Stimulated activated CD8-positive, alpha-beta memory T cell treated with anti-CD3 and anti-CD28 coated beads, Interleukin-4, amount 100 ng/mL, for 4 hours (primary cell): ENCODE results near the gene OR4D2.

Experiments
- DNase-seq, 2 donors: peaks; one replicate each; pipeline ENCODE4 v3.0.0-alpha.2; 2020; ENCODE audit warnings: low read depth in 2 of 2, low spot score in 1 of 2

OR4D2 gene

DNA sequence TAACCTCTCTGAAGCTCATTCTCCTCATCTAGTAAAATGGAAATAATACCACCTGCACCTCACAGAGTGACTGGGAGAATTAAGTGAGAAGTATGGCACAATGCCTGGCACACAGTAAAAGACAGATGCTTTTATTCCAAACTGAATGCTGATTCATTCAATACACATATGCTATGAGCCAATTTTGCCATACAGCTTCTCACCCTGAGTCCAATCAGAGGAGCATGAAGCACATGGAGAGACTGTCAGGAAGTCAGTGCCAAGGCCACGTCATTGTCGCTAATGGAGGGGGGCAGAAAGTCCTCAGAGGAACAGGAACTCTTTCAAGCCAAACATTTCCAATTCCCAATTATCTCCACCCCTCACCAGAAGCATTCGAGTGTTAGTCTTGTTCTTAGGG is 40.7 kb downstream of the OR4D2 start:
- no peak for DNase-seq

DNA sequence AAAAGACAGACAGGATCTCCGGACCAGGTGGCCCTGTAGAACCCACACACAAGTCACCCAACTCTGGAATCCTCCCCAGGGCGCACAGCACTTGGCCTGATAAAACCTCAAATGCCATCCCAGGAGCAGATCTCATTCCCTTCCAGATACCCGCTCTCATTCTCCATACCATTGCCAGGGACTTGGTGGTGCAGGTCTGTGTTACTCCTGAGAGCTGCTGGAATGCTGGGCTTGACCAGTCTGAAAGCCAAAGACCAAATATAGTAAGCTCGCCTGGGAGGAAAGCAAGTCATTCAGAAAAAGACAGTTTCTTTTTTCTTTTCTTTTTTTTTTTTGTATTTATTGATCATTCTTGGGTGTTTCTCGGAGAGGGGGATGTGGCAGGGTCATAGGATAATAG is 41.6 kb downstream of the OR4D2 start:
- DNase-seq, result no peak

DNA sequence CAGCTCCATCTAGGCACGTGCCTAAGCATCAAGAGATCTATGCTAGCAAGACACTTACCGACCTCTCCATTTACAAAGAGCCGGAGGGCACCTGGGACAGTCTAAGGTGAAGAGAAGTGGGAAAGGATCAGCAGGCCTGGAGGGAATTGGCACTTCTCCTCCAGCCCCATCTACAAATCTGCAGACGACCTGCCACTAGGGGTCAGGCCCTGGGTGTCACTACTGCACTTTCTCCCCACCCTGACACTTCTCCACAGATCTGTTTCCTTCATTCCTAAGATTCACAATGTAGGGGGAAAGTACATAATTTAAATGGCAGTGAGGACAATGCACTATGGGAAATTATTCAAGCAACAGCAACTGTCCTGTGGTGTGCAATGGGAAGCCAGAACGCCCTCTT is 44.1 kb downstream of the OR4D2 start:
- no peak for DNase-seq

DNA sequence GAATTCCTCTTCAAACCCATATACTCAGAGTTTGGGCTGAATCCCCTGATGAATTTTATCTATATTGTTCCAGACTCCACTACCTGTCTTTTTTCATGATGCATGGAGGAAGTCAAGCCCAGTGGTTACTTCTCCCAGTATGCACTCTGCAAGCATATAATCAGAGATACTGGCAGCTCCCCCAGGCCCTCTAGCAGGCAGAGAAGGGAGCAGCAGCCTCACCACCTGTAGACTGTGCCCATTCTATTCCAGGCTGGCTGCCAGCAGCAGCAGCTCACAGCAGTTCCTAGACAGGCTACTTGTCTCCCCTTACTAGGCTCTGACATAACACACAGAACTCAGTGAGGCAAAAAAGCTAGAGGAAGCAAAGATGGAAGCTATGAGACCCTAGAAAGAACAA is 48.9 kb downstream of the OR4D2 start:
- no peak for DNase-seq

DNA sequence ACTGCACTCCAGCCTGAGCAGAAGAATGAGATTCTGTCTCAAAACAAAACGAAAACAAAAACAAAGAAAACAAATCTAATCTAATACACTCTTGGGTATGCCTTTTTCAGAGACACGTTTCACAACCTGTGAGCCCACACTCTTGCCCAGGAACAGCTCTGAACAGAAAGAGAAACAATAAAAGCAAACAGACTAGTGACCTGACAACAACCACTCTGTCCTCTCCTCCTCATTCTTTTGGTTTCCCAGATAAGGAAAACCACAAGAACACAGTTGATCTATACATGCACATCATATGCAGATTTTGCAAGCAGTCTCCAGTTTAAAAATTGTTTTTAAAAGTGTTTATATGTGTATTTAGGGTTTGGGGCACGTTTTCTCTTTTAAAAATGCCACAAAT is 51.0 kb downstream of the OR4D2 start:
- no peak for DNase-seq

DNA sequence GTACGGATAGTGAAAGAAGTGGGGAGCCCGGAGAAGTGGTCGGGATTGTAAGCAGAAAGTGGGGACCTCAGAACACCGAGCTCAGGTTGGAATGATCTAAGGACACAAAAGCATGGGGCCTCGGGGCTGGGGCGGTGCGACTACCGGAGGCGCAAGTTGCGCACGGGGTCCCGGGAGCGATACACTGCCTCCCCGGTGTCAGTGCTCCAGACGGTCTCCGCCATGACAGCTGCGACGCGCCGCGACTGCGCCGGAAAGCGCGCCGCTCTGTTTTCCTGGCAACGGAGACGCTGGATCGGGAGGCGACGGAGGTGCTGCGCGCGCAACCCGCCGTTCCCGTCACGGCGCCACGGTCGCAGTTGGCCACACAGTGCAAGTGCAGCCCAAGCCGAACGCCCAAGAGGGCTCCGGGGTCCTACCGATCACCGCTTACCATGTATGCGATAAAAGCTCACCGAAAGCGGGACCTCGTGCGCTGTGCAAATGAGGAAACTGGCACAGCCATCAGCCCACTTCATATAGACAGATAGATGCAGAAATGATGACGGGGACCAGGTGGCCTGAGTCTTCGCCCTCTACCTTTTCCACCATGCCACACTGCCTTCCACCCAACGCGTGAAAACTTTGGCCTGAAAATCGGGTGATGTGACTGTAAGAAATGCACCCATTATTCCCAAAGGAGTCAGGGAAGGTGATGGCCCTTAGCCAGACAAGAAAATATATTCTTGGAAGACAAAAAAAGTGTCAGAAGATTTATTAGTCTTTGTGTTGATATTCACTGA is 52.4 kb downstream of the OR4D2 start, which contains the start of gene MKS1:
Gene MKS1, minus strand, starts transcription at position 249 of the 782 bp plus-strand sequence. Its CDS starts 25 bp downstream, at position 224.
- DNase-seq, result peak; percentile 83 to 84

DNA sequence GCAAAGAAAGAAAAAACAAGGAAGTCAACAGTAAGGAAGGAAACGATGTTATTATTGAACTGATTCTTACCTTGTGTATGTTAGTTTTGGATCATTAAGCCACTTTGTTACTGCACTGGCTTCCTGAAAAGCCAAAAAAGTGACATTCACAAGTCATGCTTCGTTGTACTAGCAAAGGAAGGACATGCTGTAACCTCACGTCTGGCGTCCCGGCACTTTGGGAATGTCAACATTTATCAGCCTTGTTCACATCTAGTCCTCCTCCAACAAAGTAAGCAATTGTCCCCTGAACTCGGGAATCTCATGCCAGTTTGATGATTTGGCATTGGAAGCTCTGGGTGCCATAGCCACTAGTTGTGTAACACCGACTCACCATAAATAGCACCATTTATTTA is 53.0 kb downstream of the OR4D2 start:
- no peak for DNase-seq
